GM12872 (cell line): Measurements from ENCODE around the gene TBC1D1.

Source experiments
- CTCF ChIP-seq: IDR thresholded peaks from 3 replicates; pipeline ENCODE4 v1.5.1; 2011; ENCODE audit warnings: low read depth, mild to moderate bottlenecking, low read length, moderate library complexity; ENCODE audit not compliant: insufficient read depth

TBC1D1 gene

GRCh38 chr4:38037612-38038011 lies 146.7 kb downstream of the TBC1D1 start:
- no peak for TF ChIP-seq CTCF

GRCh38 chr4:38040619-38041018 lies 149.7 kb downstream of the TBC1D1 start:
- no peak for TF ChIP-seq CTCF

GRCh38 chr4:38044060-38044459 lies 153.2 kb downstream of the TBC1D1 start:
- TF ChIP-seq CTCF = no peak

GRCh38 chr4:38045289-38045988 lies 154.6 kb downstream of the TBC1D1 start:
- no peak for TF ChIP-seq CTCF

- no peak for TF ChIP-seq CTCF
Measured at GRCh38 chr4:38046727-38047489, 156.0 kb downstream of the TBC1D1 start.

GRCh38 chr4:38049545-38050170 lies 158.8 kb downstream of the TBC1D1 start:
- no peak for TF ChIP-seq CTCF

- TF ChIP-seq CTCF = no peak
Measured at GRCh38 chr4:38050560-38051350, 159.9 kb downstream of the TBC1D1 start.
